ENCODE data around the gene UNC5B. TPM values are rescaled to one million over a fixed set of nuclear protein-coding genes. Genes with fewer than 3 reads are reported as not detected.

UNC5B gene
- total RNA-seq, 4 donors from 2014 or later = 2.2 to 3.7 (median 3.2) TPM

DNA sequence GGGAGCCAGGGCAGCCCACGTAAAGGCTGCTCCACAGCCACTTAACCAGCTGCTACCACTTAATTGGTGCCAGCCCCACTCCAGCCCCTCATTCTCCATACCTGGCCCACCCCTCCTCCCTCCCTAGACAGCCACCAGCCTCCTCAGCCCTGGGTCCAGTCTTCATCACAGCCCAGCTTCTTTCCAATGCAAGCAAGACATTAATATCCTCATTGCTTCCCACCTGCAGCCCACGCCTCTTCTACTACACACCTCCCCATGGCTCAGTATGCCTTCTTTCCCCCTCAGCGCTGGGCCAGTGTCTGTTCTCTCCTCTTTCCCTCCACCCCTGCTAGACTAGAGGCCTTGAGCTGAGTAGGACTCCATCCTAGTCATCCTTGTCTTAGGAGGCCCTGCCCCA, 33.5 kb upstream of the UNC5B start:
- TF ChIP-seq EP300 (IDR thresholded peaks at IDR 0.05) (no peak), POLR2AphosphoS5 (IDR thresholded peaks at IDR 0.05) (no peak), POLR2A (IDR thresholded peaks at IDR 0.05) (no peak)
- TF ChIP-seq, protein P1, sequence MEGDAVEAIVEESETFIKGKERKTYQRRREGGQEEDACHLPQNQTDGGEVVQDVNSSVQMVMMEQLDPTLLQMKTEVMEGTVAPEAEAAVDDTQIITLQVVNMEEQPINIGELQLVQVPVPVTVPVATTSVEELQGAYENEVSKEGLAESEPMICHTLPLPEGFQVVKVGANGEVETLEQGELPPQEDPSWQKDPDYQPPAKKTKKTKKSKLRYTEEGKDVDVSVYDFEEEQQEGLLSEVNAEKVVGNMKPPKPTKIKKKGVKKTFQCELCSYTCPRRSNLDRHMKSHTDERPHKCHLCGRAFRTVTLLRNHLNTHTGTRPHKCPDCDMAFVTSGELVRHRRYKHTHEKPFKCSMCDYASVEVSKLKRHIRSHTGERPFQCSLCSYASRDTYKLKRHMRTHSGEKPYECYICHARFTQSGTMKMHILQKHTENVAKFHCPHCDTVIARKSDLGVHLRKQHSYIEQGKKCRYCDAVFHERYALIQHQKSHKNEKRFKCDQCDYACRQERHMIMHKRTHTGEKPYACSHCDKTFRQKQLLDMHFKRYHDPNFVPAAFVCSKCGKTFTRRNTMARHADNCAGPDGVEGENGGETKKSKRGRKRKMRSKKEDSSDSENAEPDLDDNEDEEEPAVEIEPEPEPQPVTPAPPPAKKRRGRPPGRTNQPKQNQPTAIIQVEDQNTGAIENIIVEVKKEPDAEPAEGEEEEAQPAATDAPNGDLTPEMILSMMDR (IDR thresholded peaks at IDR 0.05) = no peak
- no peak for ATAC-seq
- Histone ChIP-seq H3K9me3 (no peaks in the 10 kb centered on the region), H3K4me1 (no peaks in the 10 kb centered on the region), H3K36me3 (no peaks in the 10 kb centered on the region), H3K4me3 (no peak overlapping the region), H3K27ac (no peak overlapping the region), H3K27me3 (no peaks in the 10 kb centered on the region)
- WGBS, 2 donors (ENCODE audit: low coverage in 1 of 2) = 78% methylated on average over 3 of the region's 3 CpGs; no CpG with 5 or more reads in 1 of the 2 donors

DNA sequence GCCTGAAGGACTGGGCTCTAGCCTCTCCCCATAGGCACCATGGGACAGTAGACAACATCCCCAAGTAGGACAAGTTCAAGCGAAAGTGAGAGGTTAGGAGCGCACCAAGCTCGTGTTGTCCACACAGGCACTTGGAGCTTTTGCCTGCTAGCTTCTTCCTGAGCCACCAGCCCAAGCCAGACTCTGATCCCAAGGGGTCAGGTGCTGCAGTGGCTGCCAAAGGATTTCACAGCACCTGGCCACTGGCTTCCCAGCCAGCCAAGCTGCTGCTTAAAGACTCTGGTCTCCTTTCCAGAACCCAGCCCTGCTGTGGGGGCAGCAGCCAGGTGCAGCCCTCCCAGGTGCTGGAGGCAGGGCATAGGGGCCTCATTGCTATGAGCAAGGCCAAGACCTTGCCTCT, 33.0 kb upstream of the UNC5B start:
- Histone ChIP-seq H3K27ac (no peak overlapping the region), H3K4me3 (no peak overlapping the region), H3K36me3 (no peaks in the 10 kb centered on the region), H3K9me3 (no peaks in the 10 kb centered on the region), H3K4me1 (no peaks in the 10 kb centered on the region), H3K27me3 (no peaks in the 10 kb centered on the region)
- ATAC-seq = no peak
- WGBS, 2 donors (ENCODE audit: low coverage in 1 of 2) = no CpG with 5 or more reads among the region's 3 CpGs
- TF ChIP-seq POLR2AphosphoS5 (IDR thresholded peaks at IDR 0.05) = no peak
- TF ChIP-seq, protein P1 (IDR thresholded peaks at IDR 0.05) = no peak
- no peak for TF ChIP-seq EP300 (IDR thresholded peaks at IDR 0.05)

DNA sequence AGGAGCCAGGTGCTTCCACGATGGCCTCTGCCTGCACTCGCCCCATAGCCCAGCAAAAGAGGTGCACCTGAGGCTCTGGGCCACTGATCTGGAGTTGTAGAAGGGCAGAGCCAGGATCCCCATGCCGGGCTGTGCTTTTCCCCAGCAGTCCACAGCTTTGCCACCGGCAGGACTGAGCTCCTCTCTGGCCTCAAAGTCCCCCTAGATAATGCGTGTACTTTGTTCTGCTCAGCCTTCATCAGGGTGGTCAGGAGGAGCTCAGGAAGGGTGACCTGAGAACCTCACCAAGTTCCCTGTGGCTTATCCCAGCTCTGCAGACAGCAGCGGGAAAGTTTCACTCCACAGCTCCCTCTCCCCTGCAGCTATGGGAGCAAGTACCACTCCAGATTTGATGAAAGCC, 27.9 kb upstream of the UNC5B start:
- Histone ChIP-seq H3K36me3 (no peaks in the 10 kb centered on the region), H3K4me1 (peaks cover 0 to 18% (median 8%) of the 10 kb centered on the region in 3 donors), H3K27ac (no peak overlapping the region), H3K9me3 (no peaks in the 10 kb centered on the region), H3K27me3 (no peaks in the 10 kb centered on the region), H3K4me3 (no peak overlapping the region)
- 80% methylated on average over 1 of the region's 6 CpGs; no CpG with 5 or more reads in 1 of the 2 donors for WGBS, 2 donors (ENCODE audit: low coverage in 1 of 2)
- ATAC-seq = no peak
- TF ChIP-seq POLR2AphosphoS5 (IDR thresholded peaks at IDR 0.05) (no peak), EP300 (IDR thresholded peaks at IDR 0.05) (no peak), POLR2A (IDR thresholded peaks at IDR 0.05) (no peak)
- TF ChIP-seq, protein P1 (IDR thresholded peaks at IDR 0.05) = no peak

DNA sequence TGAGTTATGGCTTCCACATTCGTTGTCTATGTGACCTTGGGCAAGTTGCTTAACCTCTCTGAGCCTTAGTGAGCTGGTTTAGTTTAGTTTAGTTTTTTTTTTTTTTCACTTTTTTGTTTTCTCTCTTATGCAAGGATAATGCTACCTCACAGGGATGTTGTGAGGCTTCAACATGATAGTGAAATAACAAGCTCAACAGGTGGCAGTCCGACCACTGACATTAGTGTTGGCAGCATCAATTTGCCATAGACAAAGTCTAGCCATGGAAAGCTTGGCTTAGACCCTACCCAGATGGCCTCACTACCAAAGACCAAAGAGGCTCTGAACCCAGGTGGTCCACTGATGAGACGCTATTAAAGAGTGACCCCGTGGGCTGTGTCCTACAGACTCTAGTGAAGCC, 27.2 kb upstream of the UNC5B start:
- TF ChIP-seq, protein P1 (IDR thresholded peaks at IDR 0.05) = no peak
- TF ChIP-seq EP300 (IDR thresholded peaks at IDR 0.05) = no peak
- TF ChIP-seq POLR2AphosphoS5 (IDR thresholded peaks at IDR 0.05) = no peak
- no peak for TF ChIP-seq POLR2A (IDR thresholded peaks at IDR 0.05)
- 88 to 90% methylated on average over 1 to 4 of the region's 4 CpGs for WGBS, 2 donors (ENCODE audit: low coverage in 1 of 2)
- Histone ChIP-seq H3K27me3 (no peaks in the 10 kb centered on the region), H3K36me3 (no peaks in the 10 kb centered on the region), H3K4me1 (peaks cover 0 to 18% (median 8%) of the 10 kb centered on the region in 3 donors), H3K9me3 (no peaks in the 10 kb centered on the region), H3K27ac (no peak overlapping the region), H3K4me3 (no peak overlapping the region)
- no peak for ATAC-seq

DNA sequence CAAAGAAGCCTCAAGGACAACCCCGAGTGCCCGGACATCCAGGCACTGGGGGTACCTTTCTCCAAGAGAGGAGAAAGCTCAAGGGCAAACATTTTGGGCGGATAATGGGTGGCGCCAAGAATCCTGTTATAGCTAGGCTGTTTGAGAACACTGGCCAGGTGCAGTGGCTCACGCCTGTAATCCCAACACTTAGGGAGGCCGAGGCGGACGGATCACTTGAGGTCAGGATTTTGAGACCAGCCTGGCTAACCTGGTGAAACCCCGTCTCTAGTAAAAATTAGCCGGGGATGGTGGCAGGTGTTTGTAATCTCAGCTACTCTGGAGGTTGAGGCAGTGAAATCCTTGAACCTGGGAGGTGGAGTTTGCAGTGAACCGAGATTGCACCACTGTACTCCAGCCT, 25.2 kb upstream of the UNC5B start:
- ATAC-seq = no peak

More for the DNA sequence above, 25.2 kb upstream of the UNC5B start:
- no peak for TF ChIP-seq EP300 (IDR thresholded peaks at IDR 0.05)
- no peak for TF ChIP-seq POLR2AphosphoS5 (IDR thresholded peaks at IDR 0.05)
- no peak for TF ChIP-seq POLR2A (IDR thresholded peaks at IDR 0.05)
- TF ChIP-seq, protein P1 (IDR thresholded peaks at IDR 0.05) = no peak
- Histone ChIP-seq H3K4me1 (peaks cover 0 to 26% (median 8%) of the 10 kb centered on the region in 3 donors), H3K36me3 (no peaks in the 10 kb centered on the region), H3K9me3 (no peaks in the 10 kb centered on the region), H3K27me3 (no peaks in the 10 kb centered on the region), H3K4me3 (no peak overlapping the region), H3K27ac (no peak overlapping the region)
- 64 to 73% methylated on average over 2 to 3 of the region's 11 CpGs for WGBS, 2 donors (ENCODE audit: low coverage in 1 of 2)

All from gastroesophageal sphincter (tissue), 4 donors.